Mesenteric fat pad (tissue), 1 donor: ENCODE results near the gene ST3GAL6. TPM values are rescaled to one million over a fixed set of nuclear protein-coding genes. Genes with fewer than 3 reads are reported as not detected.
"Not testable (repeated sequence)": the region's sequence is repeated elsewhere in the genome, so short reads cannot be mapped to it uniquely, and the experiment has no call there.

Source experiments
- DNase-seq: peaks from one replicate; pipeline ENCODE4 v3.0.0-alpha.2; 2020; ENCODE audit warnings: low spot score
- total RNA-seq: library from RNA; stranded (reverse); fragmentation: NEBNext Ultra II Directional; extraction: Animal tissue kit (Norgen Biotek cat#: 25700); gene quantifications from one replicate; pipeline ENCODE4 v1.2.1, GENCODE V29; 2021
- donor health status: DM: yes; HTN: yes; CAD: no.

ST3GAL6 gene
- total RNA-seq, 1 donor from 2014 or later, result 9.4 TPM

- no peak for DNase-seq
These were observed 36.3 kb downstream of the ST3GAL6 start for GRCh38 chr3:98799479-98799878.

- no peak for DNase-seq
These were observed 37.3 kb downstream of the ST3GAL6 start for GRCh38 chr3:98800401-98800800.

GRCh38 chr3:98801043-98801747 lies 38.1 kb downstream of the ST3GAL6 start:
- no peak for DNase-seq

- no peak for DNase-seq
These were observed 42.4 kb downstream of the ST3GAL6 start for GRCh38 chr3:98805571-98805970.

- DNase-seq, result no peak
These were observed 43.4 kb downstream of the ST3GAL6 start for GRCh38 chr3:98806521-98806920.

- DNase-seq, result no peak
These were observed 43.9 kb downstream of the ST3GAL6 start for GRCh38 chr3:98807011-98807410.

GRCh38 chr3:98807561-98807960 lies 44.4 kb downstream of the ST3GAL6 start:
- no peak for DNase-seq

- no peak for DNase-seq
These were observed 44.9 kb downstream of the ST3GAL6 start for GRCh38 chr3:98808071-98808470.

- DNase-seq, result no peak
These were observed 46.4 kb downstream of the ST3GAL6 start for GRCh38 chr3:98809557-98809956.

- DNase-seq, result no peak
These were observed 47.9 kb downstream of the ST3GAL6 start for GRCh38 chr3:98811048-98811447.

- no peak for DNase-seq
These were observed 49.8 kb downstream of the ST3GAL6 start for GRCh38 chr3:98812851-98813374.

- DNase-seq, result no peak
These were observed 51.8 kb downstream of the ST3GAL6 start for GRCh38 chr3:98814817-98815420.

- no peak for DNase-seq
These were observed 54.5 kb downstream of the ST3GAL6 start for GRCh38 chr3:98817547-98818041.

GRCh38 chr3:98821063-98821462 lies 57.9 kb downstream of the ST3GAL6 start:
- no peak for DNase-seq

GRCh38 chr3:98823791-98824190 lies 60.7 kb downstream of the ST3GAL6 start:
- no peak for DNase-seq

GRCh38 chr3:98824256-98824655 lies 61.1 kb downstream of the ST3GAL6 start:
- DNase-seq, result no peak

GRCh38 chr3:98826126-98826525 lies 63.0 kb downstream of the ST3GAL6 start:
- DNase-seq, result no peak

GRCh38 chr3:98827221-98827920 lies 64.2 kb downstream of the ST3GAL6 start:
- no peak for DNase-seq

GRCh38 chr3:98829246-98829832 lies 66.2 kb downstream of the ST3GAL6 start:
- no peak for DNase-seq

GRCh38 chr3:98831060-98831459 lies 67.9 kb downstream of the ST3GAL6 start:
- not testable (repeated sequence) for DNase-seq

- DNase-seq, result no peak
These were observed 76.7 kb downstream of the ST3GAL6 start for GRCh38 chr3:98839846-98840245.
